DOHH2 (cell line): Measurements from ENCODE around the gene CHERP.

ENCODE experiments used
- H3F3A ChIP-seq: fragments of 200-600 bp; sonication (generic), shearing (Covaris generic); 2 replicates; pipeline ENCODE4 v1.6.0; 2016; ENCODE audit warnings: antibody characterized with exemption, mild to moderate bottlenecking; ENCODE audit not compliant: control insufficient read depth, insufficient read depth
- H3K27ac ChIP-seq: fragments of 200-600 bp; sonication (generic); 2 replicates; pipeline ENCODE4 v1.5.1; 2014; ENCODE audit warnings: low read depth, mild to moderate bottlenecking, low read length, moderate library complexity
- H3K27me3 ChIP-seq: fragments of 200-600 bp; sonication (generic); 2 replicates; pipeline ENCODE4 v1.6.1; 2014; ENCODE audit warnings: mild to moderate bottlenecking, low read length, mixed read lengths; ENCODE audit not compliant: control insufficient read depth
- H3K36me3 ChIP-seq: fragments of 200-600 bp; sonication (generic); 2 replicates; pipeline ENCODE4 v1.6.1; 2014; ENCODE audit warnings: mild to moderate bottlenecking, low read length, moderate library complexity, mixed read lengths; ENCODE audit not compliant: control insufficient read depth
- H3K4me1 ChIP-seq: fragments of 200-600 bp; sonication (generic); 2 replicates; pipeline ENCODE4 v1.6.1; 2014; ENCODE audit warnings: mild to moderate bottlenecking, low read length, mixed read lengths; ENCODE audit not compliant: control insufficient read depth
- H3K4me2 ChIP-seq: fragments of 200-600 bp; sonication (generic); 2 replicates; pipeline ENCODE4 v1.6.0; 2014; ENCODE audit warnings: mild to moderate bottlenecking, low read length, moderate library complexity
- H3K4me3 ChIP-seq: fragments of 200-600 bp; sonication (generic); 2 replicates; pipeline ENCODE4 v1.5.1; 2014; ENCODE audit warnings: mild to moderate bottlenecking, low read length, mixed read lengths
- H3K79me2 ChIP-seq: fragments of 200-600 bp; sonication (generic); 2 replicates; pipeline ENCODE4 v1.6.1; 2014; ENCODE audit warnings: mild to moderate bottlenecking, low read length, mixed read lengths; ENCODE audit not compliant: control insufficient read depth
- H3K9me2 ChIP-seq: fragments of 200-600 bp; sonication (generic); replicated peaks from 2 replicates; pipeline ENCODE4 v1.6.1; 2014; ENCODE audit warnings: mild to moderate bottlenecking, low read length, mixed read lengths; ENCODE audit not compliant: control insufficient read depth
- H3K9me3 ChIP-seq: fragments of 200-600 bp; sonication (generic); 2 replicates; pipeline ENCODE4 v1.6.1; 2014; ENCODE audit warnings: antibody characterized with exemption, low read length, mixed read lengths; ENCODE audit not compliant: control insufficient read depth, insufficient read depth
- H4K20me1 ChIP-seq: fragments of 200-600 bp; sonication (generic); 2 replicates; pipeline ENCODE4 v1.6.0; 2014; ENCODE audit warnings: low read depth, mild to moderate bottlenecking, antibody characterized with exemption, low read length, moderate library complexity; ENCODE audit not compliant: control insufficient read depth, insufficient read depth
- EZH2phosphoT487 ChIP-seq: fragments of 200-600 bp; sonication (generic); IDR thresholded peaks from 2 replicates; pipeline ENCODE4 v1.6.1; 2017; ENCODE audit warnings: borderline replicate concordance, mild to moderate bottlenecking, antibody characterized with exemption, low read length, moderate library complexity, mixed read lengths
- TF ChIP-seq, protein P1 (sequence below): fragments of 200-600 bp; sonication (generic); IDR thresholded peaks from one replicate; pipeline ENCODE4 v1.5.1; 2014; ENCODE audit warnings: antibody characterized with exemption, mild to moderate bottlenecking, low read depth, low read length; ENCODE audit not compliant: poor library complexity, severe bottlenecking

CHERP gene

DNA sequence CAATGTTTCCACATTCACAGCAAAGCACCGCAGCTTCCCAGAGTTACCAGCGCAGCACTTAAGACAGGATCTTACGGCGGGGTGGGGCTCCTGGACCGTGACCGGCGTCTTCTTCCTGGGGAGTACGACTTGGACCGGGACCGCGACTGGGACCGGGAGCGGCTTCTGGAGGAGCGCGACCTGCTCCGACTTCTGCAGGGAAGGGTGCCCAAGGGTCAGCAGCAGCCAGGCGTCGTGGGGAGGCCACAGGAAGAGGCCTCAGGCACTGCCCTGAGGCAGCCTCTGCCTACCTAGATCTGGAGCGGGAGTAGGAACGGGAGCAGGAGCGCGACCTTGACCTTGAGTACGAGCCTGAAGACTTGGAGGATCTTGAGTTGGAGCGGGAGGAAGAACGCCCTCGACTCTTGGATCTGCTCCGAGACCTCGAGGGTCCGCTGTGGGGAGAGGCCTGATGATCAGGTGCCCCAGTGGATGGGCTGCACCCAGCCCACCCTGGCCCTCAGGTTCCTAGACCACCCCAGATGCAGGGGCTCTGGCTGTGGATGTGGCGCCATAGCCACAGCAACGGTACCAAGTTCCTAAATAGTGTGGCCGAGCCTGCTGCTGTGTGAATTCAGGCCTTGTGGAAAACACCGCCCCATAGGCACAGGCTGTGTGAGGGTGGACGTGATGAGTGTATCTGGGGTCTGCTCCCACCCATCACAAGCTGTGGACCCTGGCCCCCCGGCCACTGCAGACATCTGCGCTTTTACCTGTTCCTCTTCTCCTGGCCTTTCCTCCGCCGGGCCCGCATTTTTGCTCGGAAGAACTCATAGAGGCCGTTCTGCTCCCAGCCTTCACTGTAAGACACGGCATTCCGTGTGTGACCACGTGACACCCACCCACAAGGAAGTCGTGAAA is 21.9 kb downstream of the CHERP start:
- Histone ChIP-seq H3K79me2 (no peaks in the 10 kb centered on the region), H3K36me3 (peaks cover 86% of the 10 kb centered on the region), H3K4me2 (no peak overlapping the region), H4K20me1 (0 out of 2 replicates have a peak, but pooled peaks cover 3% of the 10 kb centered on the region), H3K9me3 (no peaks in the 10 kb centered on the region), H3K9me2 (no peaks in the 10 kb centered on the region), H3K27ac (no peak overlapping the region), H3K4me1 (no peaks in the 10 kb centered on the region), H3K27me3 (no peaks in the 10 kb centered on the region), H3K4me3 (no peak overlapping the region), H3F3A (peaks cover 7% of the 10 kb centered on the region; the same call in 1 of the 2 replicates)
- TF ChIP-seq, protein P1, sequence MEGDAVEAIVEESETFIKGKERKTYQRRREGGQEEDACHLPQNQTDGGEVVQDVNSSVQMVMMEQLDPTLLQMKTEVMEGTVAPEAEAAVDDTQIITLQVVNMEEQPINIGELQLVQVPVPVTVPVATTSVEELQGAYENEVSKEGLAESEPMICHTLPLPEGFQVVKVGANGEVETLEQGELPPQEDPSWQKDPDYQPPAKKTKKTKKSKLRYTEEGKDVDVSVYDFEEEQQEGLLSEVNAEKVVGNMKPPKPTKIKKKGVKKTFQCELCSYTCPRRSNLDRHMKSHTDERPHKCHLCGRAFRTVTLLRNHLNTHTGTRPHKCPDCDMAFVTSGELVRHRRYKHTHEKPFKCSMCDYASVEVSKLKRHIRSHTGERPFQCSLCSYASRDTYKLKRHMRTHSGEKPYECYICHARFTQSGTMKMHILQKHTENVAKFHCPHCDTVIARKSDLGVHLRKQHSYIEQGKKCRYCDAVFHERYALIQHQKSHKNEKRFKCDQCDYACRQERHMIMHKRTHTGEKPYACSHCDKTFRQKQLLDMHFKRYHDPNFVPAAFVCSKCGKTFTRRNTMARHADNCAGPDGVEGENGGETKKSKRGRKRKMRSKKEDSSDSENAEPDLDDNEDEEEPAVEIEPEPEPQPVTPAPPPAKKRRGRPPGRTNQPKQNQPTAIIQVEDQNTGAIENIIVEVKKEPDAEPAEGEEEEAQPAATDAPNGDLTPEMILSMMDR, result no peak

DNA sequence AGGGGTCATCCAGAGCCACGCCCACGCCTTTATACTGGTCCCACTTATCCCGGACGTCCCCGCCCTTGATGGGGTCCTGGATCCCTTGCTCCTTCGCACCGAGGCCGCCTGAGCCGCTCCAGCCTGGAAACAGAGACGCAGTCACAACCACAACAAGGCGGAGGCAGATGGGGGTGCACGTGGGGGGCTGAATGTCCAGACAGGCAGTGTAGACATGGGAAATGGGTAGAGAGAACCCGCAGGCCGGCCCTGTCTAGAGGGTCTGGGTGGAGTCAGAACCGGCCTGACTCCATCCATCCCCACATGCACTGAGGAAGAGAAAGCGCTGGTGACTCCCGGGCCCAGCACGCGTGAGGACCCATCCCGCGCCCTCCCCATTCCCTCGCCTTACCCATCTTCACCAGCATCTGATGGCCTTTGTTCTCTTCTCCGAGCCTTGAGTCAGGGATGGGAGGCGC is 23.0 kb downstream of the CHERP start:
- Histone ChIP-seq H4K20me1 (0 out of 2 replicates have a peak, but pooled peaks cover 3% of the 10 kb centered on the region), H3K79me2 (no peaks in the 10 kb centered on the region), H3K4me1 (no peaks in the 10 kb centered on the region), H3K36me3 (peaks cover 83% of the 10 kb centered on the region), H3K9me3 (no peaks in the 10 kb centered on the region), H3K4me3 (no peak overlapping the region), H3F3A (peaks cover 7% of the 10 kb centered on the region; the same call in 1 of the 2 replicates), H3K4me2 (no peak overlapping the region), H3K9me2 (no peaks in the 10 kb centered on the region), H3K27me3 (no peaks in the 10 kb centered on the region), H3K27ac (no peak overlapping the region)
- TF ChIP-seq, protein P1, result no peak
- TF ChIP-seq EZH2phosphoT487, result no peak

DNA sequence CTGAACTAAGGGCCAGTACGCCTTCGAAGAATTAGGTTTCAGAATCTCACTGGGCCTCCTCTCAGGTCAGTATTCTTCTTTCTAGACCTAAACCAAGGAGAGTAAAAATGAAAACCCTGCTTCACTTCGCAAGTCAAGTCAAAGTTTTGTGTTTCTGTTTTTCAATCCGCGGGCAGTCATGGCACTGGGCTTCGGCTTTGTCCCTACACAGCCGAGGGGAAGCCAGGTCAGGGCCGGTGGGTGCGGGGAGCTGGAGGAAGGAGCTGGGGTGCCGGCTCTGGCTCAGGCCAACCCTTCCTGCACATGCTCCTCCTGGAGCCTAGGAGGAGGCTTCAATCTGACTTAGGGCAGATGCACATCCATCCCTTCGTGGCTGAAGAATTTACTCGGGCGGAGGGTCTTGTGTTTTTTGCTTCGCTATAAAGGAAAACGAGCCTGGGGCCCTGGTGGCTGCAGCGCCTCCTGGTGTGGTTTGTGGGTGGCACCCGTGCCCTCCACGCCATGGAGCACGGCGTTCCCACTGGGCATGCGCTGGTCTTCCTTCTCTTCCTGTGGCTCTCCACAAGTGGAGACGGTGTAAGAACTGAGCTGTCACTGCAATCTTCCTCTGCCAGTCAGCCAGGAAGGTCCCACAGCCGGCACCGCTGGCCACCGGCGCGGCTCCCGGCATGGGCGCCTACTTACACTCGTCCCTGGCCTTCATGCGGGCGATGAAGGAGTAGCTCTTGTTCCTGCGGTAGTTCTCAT is 23.6 kb downstream of the CHERP start:
- Histone ChIP-seq H3K9me2 (no peaks in the 10 kb centered on the region), H3F3A (peaks cover 7% of the 10 kb centered on the region; the same call in 1 of the 2 replicates), H3K4me1 (no peaks in the 10 kb centered on the region), H3K36me3 (peaks cover 78% of the 10 kb centered on the region), H3K4me3 (no peak overlapping the region), H3K27me3 (no peaks in the 10 kb centered on the region), H3K9me3 (no peaks in the 10 kb centered on the region), H3K79me2 (no peaks in the 10 kb centered on the region), H4K20me1 (0 out of 2 replicates have a peak, but pooled peaks cover 3% of the 10 kb centered on the region), H3K27ac (no peak overlapping the region), H3K4me2 (no peak overlapping the region)
- no peak for TF ChIP-seq EZH2phosphoT487
- TF ChIP-seq, protein P1, result peak; percentile 34
